ENCODE measurements around the gene TIAM1. TPM values are rescaled to one million over a fixed set of nuclear protein-coding genes. Genes with fewer than 3 reads are reported as not detected.
"Not testable (repeated sequence)": the region's sequence is repeated elsewhere in the genome, so short reads cannot be mapped to it uniquely, and the experiment has no call there.

TIAM1 gene
- total RNA-seq, 1 donor from 2014 or later, result 16.7 TPM

DNA sequence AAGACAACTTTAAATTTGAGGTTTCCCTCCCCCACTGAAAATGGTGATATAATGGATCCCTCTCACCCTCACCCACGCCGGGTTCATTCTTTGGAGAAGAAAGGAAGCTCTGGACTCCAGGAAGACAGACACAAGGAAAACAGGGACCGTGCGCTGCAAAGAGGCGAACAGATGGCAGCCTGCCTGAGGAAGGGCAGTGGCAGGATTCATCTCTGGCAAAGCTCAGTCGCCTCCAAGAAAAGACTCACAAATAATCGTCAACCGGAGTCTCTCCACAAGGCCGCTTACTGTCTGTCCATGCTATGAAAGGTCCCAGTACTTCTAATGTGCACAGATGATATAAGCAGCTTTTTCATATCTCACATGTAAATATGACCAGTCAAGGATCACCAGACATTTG is 110.3 kb downstream of the TIAM1 start:
- TF ChIP-seq, protein P1, sequence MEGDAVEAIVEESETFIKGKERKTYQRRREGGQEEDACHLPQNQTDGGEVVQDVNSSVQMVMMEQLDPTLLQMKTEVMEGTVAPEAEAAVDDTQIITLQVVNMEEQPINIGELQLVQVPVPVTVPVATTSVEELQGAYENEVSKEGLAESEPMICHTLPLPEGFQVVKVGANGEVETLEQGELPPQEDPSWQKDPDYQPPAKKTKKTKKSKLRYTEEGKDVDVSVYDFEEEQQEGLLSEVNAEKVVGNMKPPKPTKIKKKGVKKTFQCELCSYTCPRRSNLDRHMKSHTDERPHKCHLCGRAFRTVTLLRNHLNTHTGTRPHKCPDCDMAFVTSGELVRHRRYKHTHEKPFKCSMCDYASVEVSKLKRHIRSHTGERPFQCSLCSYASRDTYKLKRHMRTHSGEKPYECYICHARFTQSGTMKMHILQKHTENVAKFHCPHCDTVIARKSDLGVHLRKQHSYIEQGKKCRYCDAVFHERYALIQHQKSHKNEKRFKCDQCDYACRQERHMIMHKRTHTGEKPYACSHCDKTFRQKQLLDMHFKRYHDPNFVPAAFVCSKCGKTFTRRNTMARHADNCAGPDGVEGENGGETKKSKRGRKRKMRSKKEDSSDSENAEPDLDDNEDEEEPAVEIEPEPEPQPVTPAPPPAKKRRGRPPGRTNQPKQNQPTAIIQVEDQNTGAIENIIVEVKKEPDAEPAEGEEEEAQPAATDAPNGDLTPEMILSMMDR (IDR thresholded peaks at IDR 0.05), result no peak
- H3K9me3 Mint-ChIP-seq (ENCODE audit: unreplicated experiment), result peaks cover 7% of the 10 kb centered on the region

GRCh38 chr21:31232344-31232743 is 111.7 kb downstream of the TIAM1 start:
- H3K27me3 Mint-ChIP-seq (ENCODE audit: unreplicated experiment), result no peaks in the 10 kb centered on the region
- peaks cover 6% of the 10 kb centered on the region for H3K36me3 Mint-ChIP-seq (ENCODE audit: unreplicated experiment)

More for the DNA sequence above, 110.3 kb downstream of the TIAM1 start:
- peaks cover 2% of the 10 kb centered on the region for H3K4me1 Mint-ChIP-seq (ENCODE audit: unreplicated experiment)
- H3K4me3 Mint-ChIP-seq (ENCODE audit: unreplicated experiment), result no peak overlapping the region
- no peak for DNase-seq (ENCODE audit: extremely low spot score, unreplicated experiment)
- no peak overlapping the region for H3K27ac Mint-ChIP-seq (ENCODE audit: unreplicated experiment)
- no peaks in the 10 kb centered on the region for H3K27me3 Mint-ChIP-seq (ENCODE audit: unreplicated experiment)
- peaks cover 6% of the 10 kb centered on the region for H3K36me3 Mint-ChIP-seq (ENCODE audit: unreplicated experiment)

DNA sequence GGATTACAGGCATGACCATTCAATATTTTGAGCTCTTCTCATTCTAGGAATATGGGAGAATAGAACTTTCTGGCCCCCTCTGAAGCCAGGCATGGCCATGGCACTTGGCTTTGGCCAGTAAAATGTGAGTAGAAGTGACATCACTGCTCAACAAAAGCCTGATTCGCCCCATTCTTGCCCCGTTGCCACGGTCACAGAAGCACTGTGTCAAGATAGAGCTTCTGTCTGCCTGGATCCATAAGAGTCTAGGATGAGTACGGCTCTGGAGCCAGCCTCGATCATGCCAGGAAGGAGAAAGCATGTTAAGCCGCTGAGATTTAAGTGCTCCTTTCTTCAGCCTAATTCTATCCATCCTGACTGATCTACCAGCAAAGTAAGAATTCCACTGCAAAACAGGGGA is 113.1 kb downstream of the TIAM1 start:
- TF ChIP-seq, protein P1 (IDR thresholded peaks at IDR 0.05), result no peak
- H3K36me3 Mint-ChIP-seq (ENCODE audit: unreplicated experiment), result peaks cover 6% of the 10 kb centered on the region

More at GRCh38 chr21:31232344-31232743, 111.7 kb downstream of the TIAM1 start:
- H3K27ac Mint-ChIP-seq (ENCODE audit: unreplicated experiment), result no peak overlapping the region
- TF ChIP-seq, protein P1 (IDR thresholded peaks at IDR 0.05), result no peak
- no peak overlapping the region for H3K4me3 Mint-ChIP-seq (ENCODE audit: unreplicated experiment)
- DNase-seq (ENCODE audit: extremely low spot score, unreplicated experiment), result no peak
- H3K4me1 Mint-ChIP-seq (ENCODE audit: unreplicated experiment), result peaks cover 2% of the 10 kb centered on the region
- H3K9me3 Mint-ChIP-seq (ENCODE audit: unreplicated experiment), result peaks cover 7% of the 10 kb centered on the region

DNA sequence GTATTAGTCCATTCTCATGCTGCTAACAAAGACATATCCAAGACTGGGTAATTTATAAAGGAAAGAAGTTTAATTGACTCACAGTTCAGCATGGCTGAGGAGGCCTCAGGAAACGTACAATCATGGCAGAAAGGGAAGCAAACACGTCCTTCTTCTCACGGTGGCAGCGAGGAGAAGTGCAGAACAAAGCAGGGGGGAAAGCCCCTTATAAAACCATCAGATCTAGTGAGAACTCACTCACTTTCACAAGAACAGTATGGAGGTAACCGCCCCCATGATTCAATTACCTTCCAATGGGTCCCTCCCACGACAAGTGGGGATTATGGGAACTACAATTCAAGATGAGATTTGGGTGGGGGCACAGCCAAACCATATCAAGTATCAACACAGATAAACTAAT is 115.3 kb downstream of the TIAM1 start:
- H3K9me3 Mint-ChIP-seq (ENCODE audit: unreplicated experiment); H3K27me3 Mint-ChIP-seq (ENCODE audit: unreplicated experiment); H3K4me3 Mint-ChIP-seq (ENCODE audit: unreplicated experiment); DNase-seq (ENCODE audit: extremely low spot score, unreplicated experiment); H3K36me3 Mint-ChIP-seq (ENCODE audit: unreplicated experiment); H3K27ac Mint-ChIP-seq (ENCODE audit: unreplicated experiment); H3K4me1 Mint-ChIP-seq (ENCODE audit: unreplicated experiment): not testable (repeated sequence)

More for the DNA sequence above, 113.1 kb downstream of the TIAM1 start:
- H3K27me3 Mint-ChIP-seq (ENCODE audit: unreplicated experiment), result no peaks in the 10 kb centered on the region
- H3K9me3 Mint-ChIP-seq (ENCODE audit: unreplicated experiment), result peaks cover 7% of the 10 kb centered on the region
- no peak overlapping the region for H3K4me3 Mint-ChIP-seq (ENCODE audit: unreplicated experiment)
- H3K4me1 Mint-ChIP-seq (ENCODE audit: unreplicated experiment), result peaks cover 2% of the 10 kb centered on the region
- DNase-seq (ENCODE audit: extremely low spot score, unreplicated experiment), result no peak
- H3K27ac Mint-ChIP-seq (ENCODE audit: unreplicated experiment), result no peak overlapping the region

DNA sequence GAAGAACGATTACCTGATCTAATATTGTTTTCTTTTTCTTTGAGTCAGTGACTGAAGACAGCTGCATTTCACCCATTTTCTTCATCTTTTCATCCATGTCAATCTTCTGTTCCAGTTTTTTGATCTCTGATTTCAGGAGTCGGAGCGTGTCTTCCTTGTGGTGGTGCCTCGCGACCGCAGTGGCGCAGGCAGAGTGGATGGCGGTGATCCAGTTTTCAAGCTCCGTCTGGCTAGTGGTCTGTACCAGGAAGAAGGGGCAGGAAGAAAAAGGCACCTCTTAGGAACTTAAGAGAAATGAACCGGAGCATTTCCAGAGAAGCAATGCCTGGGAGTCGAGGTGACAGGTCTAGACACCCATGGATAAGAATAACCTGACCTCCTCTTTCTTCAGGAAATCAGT is 118.3 kb downstream of the TIAM1 start:
- no peaks in the 10 kb centered on the region for H3K27me3 Mint-ChIP-seq (ENCODE audit: unreplicated experiment)
- H3K4me1 Mint-ChIP-seq (ENCODE audit: unreplicated experiment), result peaks cover 11% of the 10 kb centered on the region
- H3K9me3 Mint-ChIP-seq (ENCODE audit: unreplicated experiment), result no peaks in the 10 kb centered on the region
- TF ChIP-seq, protein P1 (IDR thresholded peaks at IDR 0.05), result no peak
- H3K36me3 Mint-ChIP-seq (ENCODE audit: unreplicated experiment), result peaks cover 15% of the 10 kb centered on the region
- no peak for DNase-seq (ENCODE audit: extremely low spot score, unreplicated experiment)
- H3K4me3 Mint-ChIP-seq (ENCODE audit: unreplicated experiment), result no peak overlapping the region
- no peak overlapping the region for H3K27ac Mint-ChIP-seq (ENCODE audit: unreplicated experiment)

GRCh38 chr21:31222142-31222541 is 121.9 kb downstream of the TIAM1 start:
- Mint-ChIP-seq H3K9me3 (ENCODE audit: unreplicated experiment) (no peaks in the 10 kb centered on the region), H3K36me3 (ENCODE audit: unreplicated experiment) (peaks cover 15% of the 10 kb centered on the region), H3K4me1 (ENCODE audit: unreplicated experiment) (peaks cover 28% of the 10 kb centered on the region), H3K27me3 (ENCODE audit: unreplicated experiment) (no peaks in the 10 kb centered on the region), H3K4me3 (ENCODE audit: unreplicated experiment) (no peak overlapping the region), H3K27ac (ENCODE audit: unreplicated experiment) (no peak overlapping the region)
- TF ChIP-seq, protein P1 (IDR thresholded peaks at IDR 0.05), result no peak
- DNase-seq (ENCODE audit: extremely low spot score, unreplicated experiment), result no peak
